Mononuclear cell (primary cell): ENCODE results near the gene PRDM16. TPM values are rescaled to one million over a fixed set of nuclear protein-coding genes. Genes with fewer than 3 reads are reported as not detected.

Source experiments
- H3K27me3 ChIP-seq: 2 replicates; pipeline ENCODE4 v1.6.0; 2011; ENCODE audit warnings: low read length, control low read depth; ENCODE audit not compliant: insufficient read depth
- H3K4me1 ChIP-seq: 2 replicates; pipeline ENCODE4 v1.5.1; 2011; ENCODE audit warnings: mild to moderate bottlenecking, low read length, control low read depth; ENCODE audit not compliant: insufficient read depth
- H3K4me3 ChIP-seq: 2 replicates; pipeline ENCODE4 v1.5.1; 2011; ENCODE audit warnings: mild to moderate bottlenecking, low read length, moderate library complexity
- H3K9me3 ChIP-seq: 2 replicates; pipeline ENCODE4 v1.5.1; 2011; ENCODE audit warnings: low read depth, mild to moderate bottlenecking, control low read depth, low read length
- total RNA-seq: library from RNA; depleted of rRNA; stranded (reverse); fragments of >200 nt; gene quantifications from one replicate; pipeline ENCODE4 v1.2.3, GENCODE V29; 2012

Gene PRDM16
- total RNA-seq, 1 donor, result not detected

DNA sequence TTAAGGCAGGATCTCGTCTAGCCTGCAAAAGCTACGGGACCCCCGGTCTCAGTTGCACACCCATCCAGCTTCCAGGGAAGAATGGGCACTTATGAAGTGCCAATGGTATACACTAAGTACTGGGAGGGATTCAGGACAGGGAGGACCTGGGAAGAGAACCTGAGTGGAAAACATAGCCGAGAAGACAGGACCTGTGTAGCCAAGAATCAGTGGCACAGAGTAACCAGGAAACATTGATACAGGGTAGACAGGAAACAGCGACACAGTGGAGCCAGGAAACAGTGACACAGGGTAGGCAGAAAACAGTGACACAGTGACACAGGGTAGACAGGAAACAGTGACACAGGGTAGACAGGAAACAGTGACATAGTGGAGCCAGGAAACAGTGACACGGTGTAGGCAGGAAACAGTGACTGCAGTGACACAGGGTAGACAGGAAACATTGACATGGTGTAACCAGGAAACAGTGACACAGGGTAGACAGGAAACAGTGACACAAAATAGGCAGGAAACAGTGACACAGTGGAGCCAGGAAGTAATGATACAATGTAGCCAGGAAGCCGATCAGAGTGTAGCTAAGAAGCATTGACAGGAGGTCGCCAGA, 247.4 kb downstream of the PRDM16 start:
- Histone ChIP-seq H3K4me1 (no peaks in the 10 kb centered on the region), H3K27me3 (no peaks in the 10 kb centered on the region), H3K9me3 (no peaks in the 10 kb centered on the region), H3K4me3 (no peak overlapping the region)

DNA sequence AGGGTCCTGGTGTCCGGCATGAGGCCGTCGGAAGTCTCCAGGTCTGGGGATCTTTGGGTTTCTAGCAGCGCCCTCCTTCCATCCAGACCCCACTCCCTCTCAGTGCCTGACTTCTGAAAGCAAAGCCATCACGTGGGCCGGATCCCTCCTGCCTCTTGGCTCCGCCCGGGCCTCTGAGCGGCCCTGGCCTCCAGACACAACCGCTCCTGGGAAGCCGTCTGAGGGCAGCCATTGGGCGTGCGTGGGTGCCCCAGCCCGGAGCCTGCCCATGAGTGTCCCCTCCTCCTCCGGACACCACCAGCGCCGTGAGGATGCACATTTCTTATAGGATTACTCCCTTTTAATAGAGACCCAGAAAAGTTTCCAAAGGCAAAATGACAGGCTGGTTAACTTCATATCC, 248.5 kb downstream of the PRDM16 start:
- Histone ChIP-seq H3K27me3 (no peaks in the 10 kb centered on the region), H3K4me3 (no peak overlapping the region), H3K4me1 (no peaks in the 10 kb centered on the region), H3K9me3 (no peaks in the 10 kb centered on the region)

- Histone ChIP-seq H3K27me3 (no peaks in the 10 kb centered on the region), H3K4me1 (no peaks in the 10 kb centered on the region), H3K4me3 (no peak overlapping the region), H3K9me3 (no peaks in the 10 kb centered on the region)
Observed at GRCh38 chr1:3318329-3318728, 249.3 kb downstream of the PRDM16 start.

- Histone ChIP-seq H3K4me1 (no peaks in the 10 kb centered on the region), H3K9me3 (no peaks in the 10 kb centered on the region), H3K27me3 (no peaks in the 10 kb centered on the region), H3K4me3 (no peak overlapping the region)
Observed at GRCh38 chr1:3319874-3320245, 250.9 kb downstream of the PRDM16 start.

- no peaks in the 10 kb centered on the region for H3K9me3 ChIP-seq
- H3K4me1 ChIP-seq, result no peaks in the 10 kb centered on the region
- H3K4me3 ChIP-seq, result no peak overlapping the region
- H3K27me3 ChIP-seq, result no peaks in the 10 kb centered on the region
Observed at GRCh38 chr1:3320246-3321152, 251.5 kb downstream of the PRDM16 start.

DNA sequence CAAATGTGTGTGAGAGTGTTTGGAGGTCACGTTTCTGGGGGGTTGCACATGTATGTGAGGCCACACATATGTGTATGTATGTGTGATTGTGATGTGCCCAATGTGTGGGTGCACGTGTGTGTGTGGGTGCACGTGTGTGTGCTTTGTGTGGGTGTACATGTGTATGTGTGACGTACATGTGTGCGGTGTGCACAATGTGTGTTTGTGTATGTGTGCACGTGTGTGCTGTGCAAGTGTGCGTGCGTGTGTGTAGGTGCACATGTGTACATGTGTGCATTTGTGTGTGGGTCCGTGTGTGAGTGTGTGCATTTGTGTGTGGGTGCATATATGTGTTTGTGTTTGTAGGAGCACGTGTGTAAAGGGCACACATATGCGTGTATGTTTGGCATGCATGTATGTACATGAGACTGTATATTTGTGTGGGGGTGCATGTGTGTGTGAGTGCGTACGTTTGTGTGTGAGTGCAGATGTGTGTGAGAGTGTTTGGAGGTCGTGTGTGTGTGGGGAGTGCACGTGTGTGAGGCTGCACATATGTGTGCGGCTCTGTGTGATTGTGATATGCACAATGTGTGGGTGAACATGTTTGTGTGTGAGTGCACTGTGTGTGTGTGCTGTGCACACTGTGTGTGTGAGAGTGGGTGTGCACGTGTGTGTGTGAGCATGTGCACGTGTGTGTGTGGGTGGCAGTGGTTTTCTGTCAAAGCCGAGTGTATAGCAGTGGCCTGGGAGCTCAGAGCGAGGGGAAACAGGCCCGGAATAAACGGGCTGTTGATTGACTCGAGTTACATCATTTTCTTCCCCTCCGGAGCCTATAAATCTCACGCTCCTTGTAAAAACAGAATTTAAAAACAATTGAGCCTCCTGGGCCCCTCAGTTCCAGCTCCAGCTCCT, 252.8 kb downstream of the PRDM16 start:
- Histone ChIP-seq H3K27me3 (no peaks in the 10 kb centered on the region), H3K9me3 (no peaks in the 10 kb centered on the region), H3K4me1 (no peaks in the 10 kb centered on the region), H3K4me3 (no peak overlapping the region)

- Histone ChIP-seq H3K27me3 (no peaks in the 10 kb centered on the region), H3K9me3 (no peaks in the 10 kb centered on the region), H3K4me1 (no peaks in the 10 kb centered on the region), H3K4me3 (no peak overlapping the region)
Observed at GRCh38 chr1:3322450-3323020, 253.5 kb downstream of the PRDM16 start.

GRCh38 chr1:3323021-3323795, 254.2 kb downstream of the PRDM16 start:
- Histone ChIP-seq H3K4me1 (no peaks in the 10 kb centered on the region), H3K27me3 (no peaks in the 10 kb centered on the region), H3K9me3 (no peaks in the 10 kb centered on the region), H3K4me3 (no peak overlapping the region)

DNA sequence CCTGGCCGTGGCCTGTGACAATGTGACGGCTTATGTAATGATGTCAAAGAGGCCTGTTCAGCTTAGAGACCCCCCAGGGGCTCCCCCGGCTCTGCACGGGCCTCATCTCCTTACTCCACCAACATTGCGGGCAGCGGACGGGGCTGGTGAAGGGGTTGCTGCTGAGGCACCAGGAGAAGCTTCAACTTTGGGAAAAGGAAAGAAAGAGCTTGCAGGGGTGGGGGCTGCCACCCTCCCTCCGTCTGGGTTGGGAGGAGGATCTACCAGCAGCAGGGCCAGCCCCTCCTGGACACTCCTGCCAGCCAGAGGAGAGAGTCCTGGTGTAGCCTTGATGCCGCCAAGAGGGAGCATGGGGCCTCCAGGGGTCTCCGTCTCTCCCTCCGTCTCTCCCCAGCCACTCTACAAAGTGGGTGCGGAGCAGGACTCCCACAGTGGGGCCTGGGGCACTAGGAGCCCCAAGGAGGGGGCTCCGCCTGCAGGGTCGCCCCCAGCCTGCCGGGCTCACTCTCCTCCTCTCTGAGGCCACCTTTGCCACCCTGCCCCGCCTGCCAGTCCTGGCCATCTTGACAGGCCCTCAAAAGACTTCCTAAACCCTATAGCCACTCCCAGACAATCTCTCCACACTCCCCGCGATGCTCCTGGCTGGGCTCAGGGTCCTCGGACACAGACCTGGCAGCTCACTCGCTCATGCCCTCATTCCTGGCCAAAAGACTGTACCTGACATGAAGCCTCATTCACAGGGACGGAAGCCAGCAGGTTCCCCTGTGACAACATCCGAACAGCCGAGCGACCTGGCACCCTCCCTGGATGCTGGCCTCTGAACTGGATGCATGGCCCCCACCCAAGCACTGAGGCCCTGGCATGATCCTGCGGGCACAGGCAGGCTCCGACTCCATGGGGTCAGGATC, 255.0 kb downstream of the PRDM16 start:
- Histone ChIP-seq H3K27me3 (no peaks in the 10 kb centered on the region), H3K4me3 (no peak overlapping the region), H3K9me3 (no peaks in the 10 kb centered on the region), H3K4me1 (no peaks in the 10 kb centered on the region)

GRCh38 chr1:3324704-3325535, 255.9 kb downstream of the PRDM16 start:
- Histone ChIP-seq H3K9me3 (no peaks in the 10 kb centered on the region), H3K4me3 (no peak overlapping the region), H3K27me3 (no peaks in the 10 kb centered on the region), H3K4me1 (no peaks in the 10 kb centered on the region)

DNA sequence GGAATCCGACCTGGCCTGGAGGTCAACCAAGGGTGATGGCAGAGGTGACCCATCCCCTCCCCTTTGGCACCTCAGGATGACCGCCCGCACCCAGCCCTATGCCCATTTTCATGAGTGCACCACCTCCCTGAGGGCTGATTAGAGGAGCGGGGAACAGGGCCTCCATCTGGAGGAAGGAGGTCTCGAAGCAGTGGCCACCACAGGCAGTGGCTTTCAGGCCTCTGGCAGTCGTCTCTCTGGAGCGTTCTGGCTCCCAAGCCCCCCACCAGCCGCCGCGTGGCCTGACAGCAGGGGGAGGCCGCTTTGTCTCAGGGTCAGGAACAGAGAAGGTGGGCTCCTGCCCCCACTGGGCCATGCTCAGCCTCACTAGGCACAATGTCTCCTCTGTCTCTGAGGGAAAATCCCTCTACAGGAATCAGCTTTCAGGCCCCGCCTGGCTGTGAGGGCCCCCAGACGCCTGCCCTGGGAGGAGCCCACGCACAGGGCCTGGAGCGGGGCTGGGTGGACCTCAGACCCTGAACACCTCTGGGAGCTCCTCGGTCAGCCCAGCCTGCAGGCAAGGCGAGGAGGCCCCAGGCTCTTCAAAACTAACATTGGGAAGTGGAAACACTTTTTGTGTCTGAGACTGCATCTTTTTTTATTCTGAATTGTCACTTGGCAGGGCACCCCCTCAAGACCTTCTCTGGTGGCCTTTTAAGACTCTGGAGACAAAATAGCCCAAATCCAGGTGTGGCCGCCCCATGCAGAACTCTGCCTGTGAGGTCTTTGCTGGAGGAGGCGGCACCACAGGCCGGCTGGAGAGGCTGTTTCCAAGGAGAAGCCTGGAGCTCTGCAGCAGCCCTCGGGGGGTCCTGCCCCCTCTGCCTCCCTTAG, 257.7 kb downstream of the PRDM16 start:
- Histone ChIP-seq H3K4me1 (no peaks in the 10 kb centered on the region), H3K9me3 (no peaks in the 10 kb centered on the region), H3K27me3 (no peaks in the 10 kb centered on the region), H3K4me3 (no peak overlapping the region)

GRCh38 chr1:3327389-3327702, 258.3 kb downstream of the PRDM16 start:
- Histone ChIP-seq H3K4me3 (no peak overlapping the region), H3K4me1 (no peaks in the 10 kb centered on the region), H3K9me3 (no peaks in the 10 kb centered on the region), H3K27me3 (no peaks in the 10 kb centered on the region)
